ENCODE results near the gene CDAN1.

GRCh38 chr15:42730135-42730534, 6.8 kb downstream of the CDAN1 start:
- TF ChIP-seq CTCF (IDR thresholded peaks at IDR 0.05; ENCODE audit: poor library complexity, severe bottlenecking) (no peak), POLR2AphosphoS5 (IDR thresholded peaks at IDR 0.05) (no peak), TAF1 (IDR thresholded peaks at IDR 0.05; ENCODE audit: low read depth) (no peak)

Data from neural cell (in vitro differentiated cells).